Kidney epithelial cell (primary cell): ENCODE measurements around the gene SLC9C2. TPM values are rescaled to one million over a fixed set of nuclear protein-coding genes. Genes with fewer than 3 reads are reported as not detected.

Experiments
- DNase-seq: peaks from one replicate; pipeline ENCODE4 v3.0.0-alpha.2; 2010; ENCODE audit warnings: low read depth
- H3K27me3 ChIP-seq: 2 replicates; pipeline ENCODE4 v1.6.0; 2011; ENCODE audit warnings: low read length; ENCODE audit not compliant: control insufficient read depth, insufficient read depth
- H3K36me3 ChIP-seq: 2 replicates; pipeline ENCODE4 v1.5.1; 2011; ENCODE audit warnings: low read length; ENCODE audit not compliant: control insufficient read depth, insufficient read depth
- H3K4me3 ChIP-seq: 2 replicates; pipeline ENCODE4 v1.5.1; 2011; ENCODE audit warnings: low read depth, mild to moderate bottlenecking, control low read depth, low read length
- total RNA-seq: library from RNA; depleted of rRNA; stranded (reverse); fragments of >200 nt; gene quantifications from 2 replicates; pipeline ENCODE4 v1.2.3, GENCODE V29; 2015
- TF ChIP-seq, protein P1 (sequence below): IDR thresholded peaks from 2 replicates; pipeline ENCODE4 v1.5.1; 2011; ENCODE audit warnings: mild to moderate bottlenecking, moderate library complexity, low read length, control low read depth, inconsistent platforms; ENCODE audit not compliant: insufficient read depth, poor library complexity, severe bottlenecking

Gene SLC9C2
- total RNA-seq, 1 donor from 2014 or later: not detected

GRCh38 chr1:173555651-173556305 lies 47.1 kb downstream of the SLC9C2 start:
- TF ChIP-seq, protein P1, sequence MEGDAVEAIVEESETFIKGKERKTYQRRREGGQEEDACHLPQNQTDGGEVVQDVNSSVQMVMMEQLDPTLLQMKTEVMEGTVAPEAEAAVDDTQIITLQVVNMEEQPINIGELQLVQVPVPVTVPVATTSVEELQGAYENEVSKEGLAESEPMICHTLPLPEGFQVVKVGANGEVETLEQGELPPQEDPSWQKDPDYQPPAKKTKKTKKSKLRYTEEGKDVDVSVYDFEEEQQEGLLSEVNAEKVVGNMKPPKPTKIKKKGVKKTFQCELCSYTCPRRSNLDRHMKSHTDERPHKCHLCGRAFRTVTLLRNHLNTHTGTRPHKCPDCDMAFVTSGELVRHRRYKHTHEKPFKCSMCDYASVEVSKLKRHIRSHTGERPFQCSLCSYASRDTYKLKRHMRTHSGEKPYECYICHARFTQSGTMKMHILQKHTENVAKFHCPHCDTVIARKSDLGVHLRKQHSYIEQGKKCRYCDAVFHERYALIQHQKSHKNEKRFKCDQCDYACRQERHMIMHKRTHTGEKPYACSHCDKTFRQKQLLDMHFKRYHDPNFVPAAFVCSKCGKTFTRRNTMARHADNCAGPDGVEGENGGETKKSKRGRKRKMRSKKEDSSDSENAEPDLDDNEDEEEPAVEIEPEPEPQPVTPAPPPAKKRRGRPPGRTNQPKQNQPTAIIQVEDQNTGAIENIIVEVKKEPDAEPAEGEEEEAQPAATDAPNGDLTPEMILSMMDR: no peak

GRCh38 chr1:173554541-173555250 lies 48.2 kb downstream of the SLC9C2 start:
- Histone ChIP-seq H3K4me3 (no peak overlapping the region), H3K27me3 (no peaks in the 10 kb centered on the region), H3K36me3 (no peaks in the 10 kb centered on the region)
- DNase-seq: no peak
- TF ChIP-seq, protein P1: no peak

More at GRCh38 chr1:173555651-173556305, 47.1 kb downstream of the SLC9C2 start:
- Histone ChIP-seq H3K36me3 (no peaks in the 10 kb centered on the region), H3K27me3 (no peaks in the 10 kb centered on the region), H3K4me3 (no peak overlapping the region)
- DNase-seq: no peak

GRCh38 chr1:173554089-173554488 lies 48.8 kb downstream of the SLC9C2 start:
- Histone ChIP-seq H3K4me3 (no peak overlapping the region), H3K36me3 (no peaks in the 10 kb centered on the region), H3K27me3 (no peaks in the 10 kb centered on the region)
- DNase-seq: no peak
- TF ChIP-seq, protein P1: no peak

GRCh38 chr1:173553312-173553711 lies 49.6 kb downstream of the SLC9C2 start:
- Histone ChIP-seq H3K27me3 (no peaks in the 10 kb centered on the region), H3K36me3 (no peaks in the 10 kb centered on the region), H3K4me3 (no peak overlapping the region)
- no peak for DNase-seq
- TF ChIP-seq, protein P1: no peak

DNA sequence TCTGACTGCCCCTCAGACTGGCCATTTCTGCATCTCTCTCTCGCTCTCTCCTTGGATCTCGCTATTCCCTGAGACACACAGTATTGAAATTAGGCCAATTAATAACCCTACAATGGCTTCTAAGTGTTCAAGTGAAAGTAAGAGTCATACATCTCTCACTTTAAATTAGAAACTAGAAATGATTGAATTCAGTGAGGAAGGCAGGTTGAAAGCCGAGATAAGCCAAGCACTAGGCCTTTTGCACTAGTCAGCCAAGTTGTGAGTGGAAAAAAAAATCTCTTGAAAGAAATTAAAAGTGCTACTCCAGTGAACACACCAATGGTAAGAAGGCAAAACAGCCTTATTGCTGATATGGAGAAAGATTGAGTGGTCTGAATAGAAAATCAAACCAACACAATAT lies 51.2 kb downstream of the SLC9C2 start:
- no peak for DNase-seq
- H3K36me3 ChIP-seq: no peaks in the 10 kb centered on the region
- TF ChIP-seq, protein P1: no peak
- H3K4me3 ChIP-seq: no peak overlapping the region
- H3K27me3 ChIP-seq: no peaks in the 10 kb centered on the region
